ENCODE results near the gene ARHGAP6. TPM values are rescaled to one million over a fixed set of nuclear protein-coding genes. Genes with fewer than 3 reads are reported as not detected.
"Not testable (repeated sequence)": the region's sequence is repeated elsewhere in the genome, so short reads cannot be mapped to it uniquely, and the experiment has no call there.

Gene ARHGAP6
- total and polyA plus RNA-seq, 9 donors = 14.1 to 32.9 (median 20.3) TPM

DNA sequence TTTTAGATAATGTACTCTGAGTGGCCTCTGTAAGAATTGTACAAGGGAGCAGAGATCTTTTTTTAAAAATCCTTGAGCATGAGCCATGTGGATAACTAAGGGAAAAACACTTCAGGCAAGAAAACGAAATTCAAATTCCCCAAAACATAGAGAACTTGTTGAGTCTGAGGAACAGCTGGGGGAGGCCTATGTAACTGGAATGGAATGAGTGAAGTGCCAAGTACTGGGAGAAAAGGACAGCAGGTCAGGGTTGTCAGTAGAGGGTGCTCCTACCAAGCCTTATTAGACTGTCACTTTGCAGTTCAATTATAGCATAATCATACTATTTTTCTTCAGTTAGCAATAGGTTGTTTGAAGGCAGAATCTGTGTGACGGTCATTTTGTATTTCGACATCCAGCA, 135.1 kb downstream of the ARHGAP6 start:
- Histone ChIP-seq H3K27me3 (no peaks in the 10 kb centered on the region), H3K36me3 (no peaks in the 10 kb centered on the region), H3K4me1 (ENCODE audit: insufficient read depth) (peaks cover 7% of the 10 kb centered on the region), H3K4me3 (no peak overlapping the region), H3K27ac (peak overlapping the region in 1 of 2 donors; percentile 35), H3K9me3 (no peaks in the 10 kb centered on the region)
- intact Hi-C loops (cut with DNase I) = loop anchor here in 3 of 4 donors (5.0 to 10.0 kb wide), 5 partner anchors 146 to 386 kb away; partner anchors contain the start of gene MSL3 (in 2 of the 3)
- peak in 4 of 5 donors; percentile 24 to 31 (median 26) for DNase-seq
- no peak for TF ChIP-seq EP300 (IDR thresholded peaks at IDR 0.05)
- 11 to 43% (median 22%) methylated on average over 3 of the region's 3 CpGs for WGBS, 3 donors

DNA sequence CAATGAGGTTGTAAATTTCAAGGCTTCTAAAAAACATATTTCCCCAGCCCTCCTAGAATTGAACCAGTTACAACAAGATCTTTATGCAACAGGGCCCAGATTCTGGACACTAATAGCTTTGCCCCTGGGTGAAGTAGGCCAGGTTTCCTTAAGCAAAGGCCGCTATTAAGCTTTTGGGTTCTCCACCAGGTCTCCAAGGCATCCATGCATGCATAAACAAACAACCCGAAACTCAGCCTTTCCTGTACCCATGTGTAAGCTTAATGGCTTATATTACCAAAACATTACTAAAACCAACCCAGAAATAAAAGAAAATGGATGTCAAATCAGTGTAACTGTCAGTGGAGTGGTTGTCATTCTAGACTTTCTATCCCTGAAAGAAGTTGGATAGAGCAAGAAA, 137.1 kb downstream of the ARHGAP6 start:
- intact Hi-C loops (cut with DNase I) = loop anchor here in 1 of 4 donors (5.0 kb wide), 1 partner anchor 381 kb away; no protein-coding TSS in a partner anchor
- H3K4me3 ChIP-seq = no peak overlapping the region
- no peak for TF ChIP-seq EP300 (IDR thresholded peaks at IDR 0.05)
- TF ChIP-seq POLR2A (IDR thresholded peaks at IDR 0.05) = no peak
- no peaks in the 10 kb centered on the region for H3K27me3 ChIP-seq
- H3K36me3 ChIP-seq = no peaks in the 10 kb centered on the region
- H3K9me3 ChIP-seq = no peaks in the 10 kb centered on the region
- 64 to 70% (median 64%) methylated on average over 2 of the region's 2 CpGs for WGBS, 3 donors
- no peak overlapping the region for H3K27ac ChIP-seq
- H3K4me1 ChIP-seq (ENCODE audit: insufficient read depth) = peaks cover 7% of the 10 kb centered on the region
- no peak for DNase-seq

DNA sequence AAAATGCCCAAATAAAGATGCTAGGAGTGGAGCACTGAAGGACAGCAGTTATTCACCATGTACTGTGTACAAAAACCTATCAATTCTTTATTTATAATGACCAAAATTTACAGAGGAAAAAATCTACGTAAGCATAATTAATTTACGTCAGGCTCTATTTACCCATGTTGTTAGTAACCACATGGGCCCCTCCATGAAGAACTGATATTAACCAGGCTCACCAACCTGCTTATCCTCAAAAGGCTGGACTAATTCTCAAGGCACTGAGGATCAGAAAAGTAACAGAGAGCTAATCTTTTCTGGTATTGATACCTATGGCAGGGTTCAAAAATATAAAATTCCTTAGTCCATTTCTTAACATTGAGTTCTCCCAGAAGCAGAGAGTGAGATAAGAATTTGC, 140.0 kb downstream of the ARHGAP6 start:
- Histone ChIP-seq H3K4me1 (ENCODE audit: insufficient read depth) (peaks cover 3% of the 10 kb centered on the region), H3K36me3 (no peaks in the 10 kb centered on the region), H3K27ac (no peak overlapping the region), H3K4me3 (no peak overlapping the region), H3K9me3 (no peaks in the 10 kb centered on the region), H3K27me3 (no peaks in the 10 kb centered on the region)
- intact Hi-C loops (cut with DNase I) = loop anchor here in 1 of 4 donors (5.0 kb wide), 1 partner anchor 378 kb away; no protein-coding TSS in a partner anchor
- no peak for DNase-seq
- 91 to 93% (median 91%) methylated on average over 2 of the region's 2 CpGs for WGBS, 3 donors
- TF ChIP-seq, protein P1, sequence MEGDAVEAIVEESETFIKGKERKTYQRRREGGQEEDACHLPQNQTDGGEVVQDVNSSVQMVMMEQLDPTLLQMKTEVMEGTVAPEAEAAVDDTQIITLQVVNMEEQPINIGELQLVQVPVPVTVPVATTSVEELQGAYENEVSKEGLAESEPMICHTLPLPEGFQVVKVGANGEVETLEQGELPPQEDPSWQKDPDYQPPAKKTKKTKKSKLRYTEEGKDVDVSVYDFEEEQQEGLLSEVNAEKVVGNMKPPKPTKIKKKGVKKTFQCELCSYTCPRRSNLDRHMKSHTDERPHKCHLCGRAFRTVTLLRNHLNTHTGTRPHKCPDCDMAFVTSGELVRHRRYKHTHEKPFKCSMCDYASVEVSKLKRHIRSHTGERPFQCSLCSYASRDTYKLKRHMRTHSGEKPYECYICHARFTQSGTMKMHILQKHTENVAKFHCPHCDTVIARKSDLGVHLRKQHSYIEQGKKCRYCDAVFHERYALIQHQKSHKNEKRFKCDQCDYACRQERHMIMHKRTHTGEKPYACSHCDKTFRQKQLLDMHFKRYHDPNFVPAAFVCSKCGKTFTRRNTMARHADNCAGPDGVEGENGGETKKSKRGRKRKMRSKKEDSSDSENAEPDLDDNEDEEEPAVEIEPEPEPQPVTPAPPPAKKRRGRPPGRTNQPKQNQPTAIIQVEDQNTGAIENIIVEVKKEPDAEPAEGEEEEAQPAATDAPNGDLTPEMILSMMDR (IDR thresholded peaks at IDR 0.05) = no peak

DNA sequence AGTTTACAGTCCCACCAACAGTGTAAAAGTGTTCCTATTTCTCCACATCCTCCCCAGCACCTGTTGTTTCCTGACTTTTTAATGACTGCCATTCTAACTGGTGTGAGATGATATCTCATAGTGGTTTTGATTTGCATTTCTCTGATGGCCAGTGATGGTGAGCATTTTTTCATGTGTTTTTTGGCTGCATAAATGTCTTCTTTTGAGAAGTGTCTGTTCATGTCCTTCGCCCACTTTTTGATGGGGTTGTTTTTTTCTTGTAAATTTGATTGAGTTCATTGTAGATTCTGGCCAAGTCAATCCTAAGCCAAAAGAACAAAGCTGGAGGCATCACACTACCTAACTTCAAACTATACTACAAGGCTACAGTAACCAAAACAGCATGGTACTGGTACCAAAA, 146.5 kb downstream of the ARHGAP6 start:
- H3K27me3 ChIP-seq; H3K4me3 ChIP-seq; H3K27ac ChIP-seq; H3K36me3 ChIP-seq; H3K9me3 ChIP-seq; intact Hi-C loops (cut with DNase I); DNase-seq; H3K4me1 ChIP-seq (ENCODE audit: insufficient read depth): not testable (repeated sequence)
- 86 to 96% (median 92%) methylated on average over 1 of the region's 1 CpG for WGBS, 3 donors

DNA sequence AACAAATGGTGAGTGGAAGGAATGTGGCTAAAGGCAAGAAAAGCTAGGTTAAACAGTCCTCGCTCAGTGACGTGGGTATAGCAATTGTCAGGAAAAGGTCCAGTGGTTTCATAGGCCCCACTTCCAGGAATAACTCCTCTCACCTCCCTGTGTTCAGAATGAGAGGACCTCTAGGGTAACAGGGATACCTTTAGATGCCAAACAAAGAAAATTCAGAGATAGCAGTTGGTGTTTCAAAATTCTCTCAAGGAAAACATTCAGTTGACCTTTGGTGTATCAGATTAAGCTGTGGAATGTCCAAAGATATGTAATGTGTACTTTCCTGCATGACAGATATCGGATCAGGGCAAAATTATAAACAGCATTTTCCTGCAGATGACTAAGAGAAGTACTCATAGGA, 155.9 kb downstream of the ARHGAP6 start:
- TF ChIP-seq, protein P1 (IDR thresholded peaks at IDR 0.05) = no peak
- no peak for TF ChIP-seq EP300 (IDR thresholded peaks at IDR 0.05)
- TF ChIP-seq POLR2A (IDR thresholded peaks at IDR 0.05) = no peak
- Histone ChIP-seq H3K36me3 (no peaks in the 10 kb centered on the region), H3K4me1 (ENCODE audit: insufficient read depth) (peaks cover 4% of the 10 kb centered on the region), H3K4me3 (no peak overlapping the region), H3K27me3 (no peaks in the 10 kb centered on the region), H3K27ac (peak overlapping the region in 1 of 2 donors; percentile 38), H3K9me3 (no peaks in the 10 kb centered on the region)
- DNase-seq = no peak
- intact Hi-C loops (cut with DNase I) = no loop called here
- 38 to 56% (median 38%) methylated on average over 3 of the region's 3 CpGs for WGBS, 3 donors

DNA sequence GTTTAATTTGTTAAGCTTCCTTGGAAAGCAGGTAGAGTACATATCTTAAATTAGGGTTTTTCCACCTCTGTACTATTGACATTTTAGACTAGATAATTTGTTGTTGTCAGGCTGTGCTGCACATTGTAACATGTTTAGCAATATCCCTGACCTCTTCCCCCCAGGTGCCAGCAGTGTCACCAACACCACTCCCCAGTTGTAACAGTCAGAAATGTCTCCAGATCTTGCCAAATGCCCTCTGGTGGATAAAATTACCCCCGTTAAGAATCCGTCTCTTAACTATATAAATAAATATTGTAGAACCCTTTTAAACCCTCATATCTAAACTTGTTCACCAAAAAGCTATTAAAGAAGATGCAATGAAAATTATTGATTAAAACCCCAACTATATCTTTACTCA, 161.5 kb downstream of the ARHGAP6 start:
- 55 to 60% (median 60%) methylated on average over 2 of the region's 2 CpGs for WGBS, 3 donors
- peaks cover 1% of the 10 kb centered on the region for H3K4me1 ChIP-seq (ENCODE audit: insufficient read depth)
- H3K27ac ChIP-seq = no peak overlapping the region
- H3K4me3 ChIP-seq = no peak overlapping the region
- no peak for DNase-seq
- intact Hi-C loops (cut with DNase I) = no loop called here
- no peaks in the 10 kb centered on the region for H3K27me3 ChIP-seq
- H3K9me3 ChIP-seq = no peaks in the 10 kb centered on the region
- no peaks in the 10 kb centered on the region for H3K36me3 ChIP-seq
- no peak for TF ChIP-seq POLR2A (IDR thresholded peaks at IDR 0.05)
- TF ChIP-seq EP300 (IDR thresholded peaks at IDR 0.05) = no peak
- TF ChIP-seq, protein P1 (IDR thresholded peaks at IDR 0.05) = no peak

All from ovary (tissue), 9 donors.